Gastroesophageal sphincter (tissue), 4 donors: ENCODE data around the gene APOO. TPM values are rescaled to one million over a fixed set of nuclear protein-coding genes. Genes with fewer than 3 reads are reported as not detected.

Experiments
- ATAC-seq: fragments of 150-250 bp; one replicate; pipeline ENCODE4 v1.9.1; 2016; ENCODE audit warnings: mild to moderate bottlenecking, moderate library complexity
- H3K27ac ChIP-seq, 4 donors: fragments of 200-600 bp; sonication (generic) in 3 of 4; 1 replicate in 3 of 4; 2 replicates in 1 of 4; pipeline ENCODE4 v1.5.1; 2016 to 2019
- H3K27me3 ChIP-seq: fragments of 200-600 bp; sonication (generic); one replicate; pipeline ENCODE4 v1.5.1; 2019
- H3K36me3 ChIP-seq, 2 donors: fragments of 200-600 bp; sonication (generic); one replicate each; pipeline ENCODE4 v1.5.1; 2019; ENCODE audit warnings: control low read depth in 1 of 2
- H3K4me1 ChIP-seq, 3 donors: fragments of 200-600 bp; sonication (generic); 1 replicate in 2 of 3; 2 replicates in 1 of 3; pipeline ENCODE4 v1.5.1; 2016 to 2019; ENCODE audit warnings: control low read depth in 2 of 3
- H3K4me3 ChIP-seq, 2 donors: fragments of 200-600 bp; sonication (generic); one replicate each; pipeline ENCODE4 v1.5.1; 2019; ENCODE audit warnings: mild to moderate bottlenecking in 1 of 2, moderate library complexity in 1 of 2
- H3K9me3 ChIP-seq, 3 donors: fragments of 200-600 bp; sonication (generic); one replicate each; pipeline ENCODE4 v1.5.1; 2017 to 2019; ENCODE audit warnings: control low read depth in 2 of 3
- EP300 ChIP-seq: sonication (generic); formaldehyde crosslinking; IDR thresholded peaks from one replicate; pipeline ENCODE4 v1.6.1; 2017; ENCODE audit warnings: antibody characterized with exemption, mild to moderate bottlenecking
- POLR2A ChIP-seq, 2 donors: fragments of 450-650 bp; IDR thresholded peaks; one replicate each; pipeline ENCODE4 v1.6.1; 2017; ENCODE audit warnings: antibody characterized with exemption in 2 of 2, mild to moderate bottlenecking in 2 of 2, moderate library complexity in 1 of 2
- POLR2AphosphoS5 ChIP-seq: sonication (generic); formaldehyde crosslinking; IDR thresholded peaks from one replicate; pipeline ENCODE4 v1.6.1; 2017; ENCODE audit warnings: antibody characterized with exemption
- WGBS, 2 donors: methylation state at CpG; one replicate each; pipeline ENCODE4 v1.1.5; 2018; ENCODE audit warnings: low coverage in 1 of 2; 5-methylcytosine and 5-hydroxymethylcytosine counted together
- total RNA-seq, 4 donors: library from RNA; depleted of rRNA; stranded (reverse); fragments of >200 nt; gene quantifications; one replicate each; pipeline ENCODE4 v1.1.0, GENCODE V29; 2016
- TF ChIP-seq, protein P1 (sequence below), 4 experiments: fragments of 200-600 bp in 2 of 4; fragments of 450-650 bp in 2 of 4; sonication (generic) in 1 of 4; IDR thresholded peaks; one replicate each; pipeline ENCODE4 v1.5.1; 2017 to 2019; ENCODE audit warnings: antibody characterized with exemption in 4 of 4, mild to moderate bottlenecking in 2 of 4, moderate library complexity in 2 of 4

APOO gene
- total RNA-seq, 4 donors from 2014 or later: 4.5 to 19.8 (median 8.7) TPM

DNA sequence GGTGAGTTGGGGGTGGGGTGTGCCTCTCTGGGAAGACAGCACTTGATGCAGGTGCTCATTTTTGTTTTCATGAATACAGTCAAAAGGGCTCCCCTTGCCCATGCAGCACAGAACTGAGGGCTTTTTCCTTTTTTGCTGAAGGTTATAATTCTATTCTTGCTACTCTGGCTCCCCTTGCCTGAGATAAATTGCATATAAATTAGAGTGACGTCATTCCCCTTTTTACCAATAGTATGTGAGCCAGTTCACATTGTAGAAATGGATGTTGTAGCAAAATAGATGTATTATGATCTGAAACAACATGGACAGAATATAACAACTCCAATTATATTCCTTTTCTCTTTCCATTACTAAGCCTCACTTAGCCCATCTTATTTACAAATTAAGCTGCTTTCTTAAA is 28.4 kb upstream of the APOO start:
- H3K4me1 ChIP-seq: no peaks in the 10 kb centered on the region
- WGBS, 2 donors: 0 to 13% methylated on average over 1 of the region's 1 CpG
- TF ChIP-seq EP300 (no peak), POLR2A (IDR thresholded peaks at IDR 0.05) (no peak), POLR2AphosphoS5 (no peak)
- TF ChIP-seq, protein P1, sequence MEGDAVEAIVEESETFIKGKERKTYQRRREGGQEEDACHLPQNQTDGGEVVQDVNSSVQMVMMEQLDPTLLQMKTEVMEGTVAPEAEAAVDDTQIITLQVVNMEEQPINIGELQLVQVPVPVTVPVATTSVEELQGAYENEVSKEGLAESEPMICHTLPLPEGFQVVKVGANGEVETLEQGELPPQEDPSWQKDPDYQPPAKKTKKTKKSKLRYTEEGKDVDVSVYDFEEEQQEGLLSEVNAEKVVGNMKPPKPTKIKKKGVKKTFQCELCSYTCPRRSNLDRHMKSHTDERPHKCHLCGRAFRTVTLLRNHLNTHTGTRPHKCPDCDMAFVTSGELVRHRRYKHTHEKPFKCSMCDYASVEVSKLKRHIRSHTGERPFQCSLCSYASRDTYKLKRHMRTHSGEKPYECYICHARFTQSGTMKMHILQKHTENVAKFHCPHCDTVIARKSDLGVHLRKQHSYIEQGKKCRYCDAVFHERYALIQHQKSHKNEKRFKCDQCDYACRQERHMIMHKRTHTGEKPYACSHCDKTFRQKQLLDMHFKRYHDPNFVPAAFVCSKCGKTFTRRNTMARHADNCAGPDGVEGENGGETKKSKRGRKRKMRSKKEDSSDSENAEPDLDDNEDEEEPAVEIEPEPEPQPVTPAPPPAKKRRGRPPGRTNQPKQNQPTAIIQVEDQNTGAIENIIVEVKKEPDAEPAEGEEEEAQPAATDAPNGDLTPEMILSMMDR (IDR thresholded peaks at IDR 0.05): no peak
- ATAC-seq: no peak
- no peak overlapping the region for H3K27ac ChIP-seq
- H3K9me3 ChIP-seq: no peaks in the 10 kb centered on the region
- no peaks in the 10 kb centered on the region for H3K27me3 ChIP-seq
- no peak overlapping the region for H3K4me3 ChIP-seq
- no peaks in the 10 kb centered on the region for H3K36me3 ChIP-seq

DNA sequence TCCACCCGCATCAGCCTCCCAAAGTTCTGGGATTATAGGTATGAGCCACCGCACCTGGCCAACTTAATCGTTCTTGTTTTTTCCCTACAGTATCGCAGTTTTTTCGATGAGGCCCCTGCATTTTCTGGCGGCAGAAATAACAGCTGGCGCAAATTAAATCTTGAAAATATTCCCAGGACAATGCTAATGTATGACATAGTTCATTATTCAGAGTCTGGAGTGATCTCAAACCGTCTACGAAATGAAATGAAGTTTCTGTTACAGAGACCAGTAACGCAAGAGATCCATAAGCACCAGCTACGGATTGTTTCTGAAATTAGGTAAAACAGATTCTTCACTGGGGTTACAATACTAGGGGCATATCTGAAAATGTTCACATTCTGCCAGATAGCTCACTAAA is 27.4 kb upstream of the APOO start:
- Histone ChIP-seq H3K9me3 (no peaks in the 10 kb centered on the region), H3K4me3 (no peak overlapping the region), H3K27me3 (no peaks in the 10 kb centered on the region), H3K4me1 (no peaks in the 10 kb centered on the region), H3K27ac (no peak overlapping the region), H3K36me3 (no peaks in the 10 kb centered on the region)
- TF ChIP-seq, protein P1 (IDR thresholded peaks at IDR 0.05): no peak
- TF ChIP-seq EP300: no peak
- no peak for TF ChIP-seq POLR2AphosphoS5
- TF ChIP-seq POLR2A (IDR thresholded peaks at IDR 0.05): no peak
- 44 to 78% methylated on average over 9 to 10 of the region's 11 CpGs for WGBS, 2 donors
- ATAC-seq: no peak

DNA sequence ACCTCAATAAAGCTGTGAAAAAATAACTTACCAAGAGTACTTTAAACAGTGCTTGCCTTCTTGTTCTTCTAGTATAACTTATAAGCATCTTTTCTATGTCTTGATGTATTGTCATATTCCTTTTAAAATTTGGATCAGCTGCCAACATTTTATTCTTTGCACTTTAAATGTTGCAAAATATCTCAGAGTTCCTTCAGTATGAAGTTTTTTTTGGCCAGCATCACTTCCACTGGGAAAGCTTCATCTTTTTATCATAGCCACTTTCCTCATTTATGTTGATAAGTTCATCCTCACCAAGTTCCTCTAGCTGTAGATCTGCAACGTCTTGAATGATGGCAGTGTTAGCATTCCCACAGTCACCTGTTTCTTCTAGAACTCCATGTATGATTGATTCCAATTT is 24.3 kb upstream of the APOO start:
- TF ChIP-seq POLR2A (IDR thresholded peaks at IDR 0.05) (no peak), POLR2AphosphoS5 (peak; percentile 12)
- WGBS, 2 donors: 0 to 36% methylated on average over 1 of the region's 1 CpG
- ATAC-seq: no peak
- Histone ChIP-seq H3K36me3 (no peaks in the 10 kb centered on the region), H3K4me1 (no peaks in the 10 kb centered on the region), H3K9me3 (no peaks in the 10 kb centered on the region), H3K27me3 (no peaks in the 10 kb centered on the region), H3K4me3 (no peak overlapping the region), H3K27ac (no peak overlapping the region)

DNA sequence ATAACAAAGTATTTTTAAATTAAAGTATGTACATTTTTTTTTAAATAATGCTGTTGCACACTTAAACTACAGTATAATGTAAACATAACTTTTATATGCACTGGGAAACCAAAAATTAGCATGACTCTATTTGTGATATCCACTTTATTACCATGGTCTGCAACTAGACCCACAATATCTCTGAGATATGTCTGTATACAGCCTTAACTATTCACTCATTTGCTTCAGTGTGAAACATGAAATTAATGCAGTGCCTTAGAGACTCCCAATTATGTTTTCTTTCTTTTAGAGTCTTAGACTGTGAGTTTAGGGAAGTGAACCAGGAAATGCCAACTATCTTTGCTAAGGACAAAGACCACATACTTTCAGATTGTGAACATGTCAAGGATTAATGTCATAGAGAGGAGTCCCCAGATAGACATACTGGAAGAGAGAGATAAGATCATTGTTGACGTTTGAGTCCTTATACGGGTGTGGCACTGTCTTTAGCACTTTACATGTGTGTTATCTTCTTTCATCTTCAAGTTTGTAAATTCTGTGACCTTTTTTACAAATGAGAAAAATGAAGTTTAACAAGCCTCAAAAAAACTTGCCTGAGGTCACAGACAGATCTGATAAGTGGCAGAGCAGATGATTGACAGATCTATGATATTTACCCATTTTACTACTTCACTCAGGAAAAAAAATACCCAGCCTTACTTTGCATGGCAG is 23.3 kb upstream of the APOO start:
- Histone ChIP-seq H3K27me3 (no peaks in the 10 kb centered on the region), H3K4me1 (no peaks in the 10 kb centered on the region), H3K27ac (no peak overlapping the region), H3K36me3 (no peaks in the 10 kb centered on the region), H3K9me3 (no peaks in the 10 kb centered on the region), H3K4me3 (no peak overlapping the region)
- no peak for ATAC-seq
- no peak for TF ChIP-seq POLR2A (IDR thresholded peaks at IDR 0.05)
- TF ChIP-seq, protein P1 (IDR thresholded peaks at IDR 0.05): no peak
- no peak for TF ChIP-seq EP300
- no peak for TF ChIP-seq POLR2AphosphoS5
- 17 to 49% methylated on average over 1 to 2 of the region's 2 CpGs for WGBS, 2 donors

DNA sequence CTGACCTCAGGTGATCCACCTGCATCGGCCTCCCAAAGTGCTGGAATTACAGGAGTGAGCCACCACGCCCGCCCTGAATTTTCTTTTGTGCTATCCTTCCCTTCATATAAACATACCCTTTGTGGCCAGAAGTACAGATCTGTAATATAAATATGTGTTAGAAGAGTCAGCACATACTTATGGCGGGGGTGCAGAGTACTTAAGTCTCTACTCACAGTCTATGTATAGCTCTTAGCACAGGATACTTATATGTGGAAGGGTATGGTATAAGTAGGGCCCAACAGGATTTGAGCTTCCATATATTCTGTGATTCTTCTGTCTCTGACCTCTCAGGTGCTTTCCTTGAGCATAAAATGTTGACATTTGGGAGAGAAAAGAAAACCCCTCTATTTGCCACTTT is 18.3 kb upstream of the APOO start:
- no peaks in the 10 kb centered on the region for H3K27me3 ChIP-seq
- H3K27ac ChIP-seq: no peak overlapping the region
- H3K36me3 ChIP-seq: no peaks in the 10 kb centered on the region
- H3K4me1 ChIP-seq: no peaks in the 10 kb centered on the region
- no peaks in the 10 kb centered on the region for H3K9me3 ChIP-seq
- no peak for ATAC-seq
- WGBS, 2 donors: 75 to 80% methylated on average over 1 to 3 of the region's 4 CpGs
- TF ChIP-seq POLR2AphosphoS5 (no peak), POLR2A (IDR thresholded peaks at IDR 0.05) (no peak), EP300 (no peak)
- TF ChIP-seq, protein P1 (IDR thresholded peaks at IDR 0.05): no peak
- H3K4me3 ChIP-seq: no peak overlapping the region
